T-cell (primary cell): Measurements from ENCODE around the gene FNIP2. TPM values are rescaled to one million over a fixed set of nuclear protein-coding genes. Genes with fewer than 3 reads are reported as not detected.
"Not testable (repeated sequence)": the region's sequence is repeated elsewhere in the genome, so short reads cannot be mapped to it uniquely, and the experiment has no call there.

Source experiments
- ATAC-seq, 4 experiments: fragments of 200-7000 bp in 3 of 4; fragments of 150-1000 bp in 1 of 4; cut with Tn5 transposase; replicated peaks in 1 of 4; 1 replicate in 3 of 4; 2 replicates in 1 of 4; pipeline ENCODE4 v1.10.0; 2021; ENCODE audit warnings: moderate library complexity in 3 of 4, mild to moderate bottlenecking in 2 of 4, moderate number of reproducible peaks in 1 of 4
- CTCF ChIA-PET, 2 donors: fragments of 300-600 bp; sonication (Branson Sonifier 250); formaldehyde crosslinking; loops; one replicate each; lab custom pipeline; 2022; ENCODE audit warnings: antibody characterized with exemption in 2 of 2; lab: Charles Lee
- POLR2A ChIA-PET, 2 donors: fragments of 300-600 bp; sonication (Branson Sonifier 250); formaldehyde crosslinking; loops; one replicate each; lab custom pipeline; 2022; ENCODE audit warnings: antibody characterized with exemption in 2 of 2; lab: Charles Lee
- DNase-seq, 35 experiments: peaks; one replicate each; pipeline versions ENCODE4 v3.0.0 to v3.0.0-alpha.2; 2013 to 2023
- H3K27ac ChIP-seq: one replicate; pipeline ENCODE4 v1.5.1; 2013; ENCODE audit warnings: low read length
- H3K27me3 ChIP-seq, 2 experiments: replicated peaks in 1 of 2; 1 replicate in 1 of 2; 2 replicates in 1 of 2; pipeline versions ENCODE4 v1.6.1 to v1.7.0; 2013; ENCODE audit warnings: low read length in 1 of 2, mixed read lengths in 1 of 2; ENCODE audit not compliant: control insufficient read depth in 2 of 2, insufficient read depth in 2 of 2; ENCODE audit errors: extremely low read depth in 1 of 2
- H3K36me3 ChIP-seq, 2 donors: 1 replicate in 1 of 2; 2 replicates in 1 of 2; pipeline versions ENCODE4 v1.6.1 to v1.7.0; 2013; ENCODE audit warnings: low read length in 1 of 2; ENCODE audit not compliant: control insufficient read depth in 2 of 2, insufficient read depth in 1 of 2; ENCODE audit errors: extremely low read depth in 1 of 2
- H3K4me1 ChIP-seq, 2 experiments: 1 replicate in 1 of 2; 2 replicates in 1 of 2; pipeline versions ENCODE4 v1.6.1 to v1.7.0; 2013; ENCODE audit warnings: low read length in 2 of 2, mixed read lengths in 1 of 2; ENCODE audit not compliant: insufficient read depth in 2 of 2, control insufficient read depth in 1 of 2; ENCODE audit errors: extremely low read depth in 1 of 2
- H3K4me3 ChIP-seq, 2 donors: 1 replicate in 1 of 2; 2 replicates in 1 of 2; pipeline versions ENCODE4 v1.5.1 to v1.7.0; 2013; ENCODE audit warnings: mild to moderate bottlenecking in 2 of 2, low read length in 1 of 2, moderate library complexity in 1 of 2; ENCODE audit not compliant: control insufficient read depth in 1 of 2; ENCODE audit errors: extremely low read depth in 1 of 2
- H3K9me3 ChIP-seq: 2 replicates; pipeline ENCODE4 v1.7.0; 2013
- H3K27ac Mint-ChIP-seq, 2 donors: one replicate each; pipeline ENCODE4 v1.8.0; 2020 to 2021; ENCODE audit warnings: mild to moderate bottlenecking in 2 of 2, mixed read lengths in 2 of 2
- H3K27me3 Mint-ChIP-seq, 2 donors: one replicate each; pipeline ENCODE4 v1.8.0; 2021 to 2022; ENCODE audit warnings: mixed read lengths in 2 of 2
- H3K36me3 Mint-ChIP-seq: one replicate; pipeline ENCODE4 v1.8.0; 2021; ENCODE audit warnings: mixed read lengths
- H3K4me1 Mint-ChIP-seq, 3 donors: one replicate each; pipeline ENCODE4 v1.8.0; 2020 to 2022; ENCODE audit warnings: mixed read lengths in 3 of 3, mild to moderate bottlenecking in 1 of 3
- H3K4me3 Mint-ChIP-seq, 3 donors: one replicate each; pipeline ENCODE4 v1.8.0; 2020 to 2022; ENCODE audit warnings: mild to moderate bottlenecking in 3 of 3, mixed read lengths in 3 of 3, moderate library complexity in 3 of 3
- H3K9me3 Mint-ChIP-seq, 3 donors: one replicate each; pipeline ENCODE4 v1.8.0; 2020 to 2022; ENCODE audit warnings: mixed read lengths in 3 of 3
- WGBS: methylation state at CpG from one replicate; pipeline ENCODE4 v1.1.5; 2013; ENCODE audit warnings: missing lambda C conversion rate; ENCODE audit not compliant: insufficient coverage; 5-methylcytosine and 5-hydroxymethylcytosine counted together
- total RNA-seq, 35 experiments: library from RNA in 6 of 35; stranded (reverse) in 6 of 35; fragments of 120-200 nt in 1 of 35; gene quantifications; one replicate each; pipeline versions ENCODE4 v1.2.1 to v1.2.4 and lab custom pipeline; 2013 to 2026

The FNIP2 gene
- total RNA-seq, 5 donors from 2014 or later (not counting 1 experiment from before 2014, with no cell fraction given), result 6.7 to 11.1 (median 10.7) TPM

- Histone ChIP-seq H3K36me3 (peaks cover 0 to 7% of the 10 kb centered on the region in 2 donors), H3K4me1 (peaks cover 0 to under 1% of the 10 kb centered on the region in 2 experiments), H3K27ac (no peak overlapping the region), H3K9me3 (no peaks in the 10 kb centered on the region), H3K4me3 (no peak overlapping the region), H3K27me3 (no peaks in the 10 kb centered on the region)
- H3K9me3 Mint-ChIP-seq, result peaks cover 2 to 7% (median 6%) of the 10 kb centered on the region in 3 donors
- no peak overlapping the region for H3K27ac Mint-ChIP-seq
- H3K4me3 Mint-ChIP-seq, result no peak overlapping the region
- no peaks in the 10 kb centered on the region for H3K27me3 Mint-ChIP-seq
- CTCF ChIA-PET, result interaction anchor here in 1 of 2 donors (0.5 kb wide), 1 partner anchor 74 kb away, joined by 3 read pairs; no protein-coding TSS in a partner anchor
- WGBS, result no CpG with 5 or more reads among the region's 1 CpG
- peaks cover under 1 to 5% (median 3%) of the 10 kb centered on the region in 3 donors for H3K4me1 Mint-ChIP-seq
- H3K36me3 Mint-ChIP-seq, result peaks cover 53% of the 10 kb centered on the region
- ATAC-seq (no peak), DNase-seq (no peak)
- POLR2A ChIA-PET, result no interaction called here
These were observed 106.6 kb downstream of the FNIP2 start for GRCh38 chr4:158875455-158875854.

GRCh38 chr4:158877069-158877468, 108.2 kb downstream of the FNIP2 start:
- CTCF ChIA-PET, result no interaction called here
- H3K27me3 ChIP-seq, result no peaks in the 10 kb centered on the region
- peaks cover 42% of the 10 kb centered on the region for H3K36me3 Mint-ChIP-seq
- peaks cover 2 to 7% (median 6%) of the 10 kb centered on the region in 3 donors for H3K9me3 Mint-ChIP-seq
- H3K36me3 ChIP-seq, result no peaks in the 10 kb centered on the region
- H3K4me3 ChIP-seq, result no peak overlapping the region
- ATAC-seq (no peak), DNase-seq (no peak)
- POLR2A ChIA-PET, result interaction anchor here in 1 of 2 donors (0.5 kb wide), 1 partner anchor 219 kb away, joined by 5 read pairs; no protein-coding TSS in a partner anchor
- no peaks in the 10 kb centered on the region for H3K27me3 Mint-ChIP-seq
- H3K4me1 Mint-ChIP-seq, result peaks cover 0 to 5% (median 3%) of the 10 kb centered on the region in 3 donors
- H3K9me3 ChIP-seq, result no peaks in the 10 kb centered on the region
- H3K4me3 Mint-ChIP-seq, result no peak overlapping the region
- 94% methylated on average over 4 of the region's 4 CpGs for WGBS
- H3K27ac ChIP-seq, result no peak overlapping the region
- H3K27ac Mint-ChIP-seq, result no peak overlapping the region
- no peaks in the 10 kb centered on the region for H3K4me1 ChIP-seq

- POLR2A ChIA-PET, CTCF ChIA-PET, ATAC-seq, H3K27ac Mint-ChIP-seq, H3K36me3 ChIP-seq, H3K4me3 ChIP-seq, H3K9me3 Mint-ChIP-seq, H3K27ac ChIP-seq, DNase-seq, H3K27me3 Mint-ChIP-seq, H3K4me1 ChIP-seq, H3K4me1 Mint-ChIP-seq, H3K9me3 ChIP-seq, H3K4me3 Mint-ChIP-seq, H3K27me3 ChIP-seq: not testable (repeated sequence)
- WGBS, result 100% methylated on average over 3 of the region's 30 CpGs
- H3K36me3 Mint-ChIP-seq, result peaks cover 33% of the 10 kb centered on the region
These were observed 113.3 kb downstream of the FNIP2 start for GRCh38 chr4:158882142-158882541.

- H3K4me1 ChIP-seq, result no peaks in the 10 kb centered on the region
- H3K36me3 ChIP-seq, result peaks cover 0 to 4% of the 10 kb centered on the region in 2 donors
- no peak overlapping the region for H3K27ac ChIP-seq
- 100% methylated on average over 2 of the region's 2 CpGs for WGBS
- Mint-ChIP-seq H3K4me3 (no peak overlapping the region), H3K4me1 (peaks cover 0 to 2% (median 0%) of the 10 kb centered on the region in 3 donors), H3K36me3 (peaks cover 24% of the 10 kb centered on the region), H3K27ac (no peak overlapping the region), H3K9me3 (peaks cover 0 to under 1% (median under 1%) of the 10 kb centered on the region in 3 donors), H3K27me3 (no peaks in the 10 kb centered on the region)
- no peaks in the 10 kb centered on the region for H3K27me3 ChIP-seq
- no peaks in the 10 kb centered on the region for H3K9me3 ChIP-seq
- no peak overlapping the region for H3K4me3 ChIP-seq
- POLR2A ChIA-PET, result no interaction called here
- CTCF ChIA-PET, result interaction anchor here in 1 of 2 donors (0.7 kb wide), 1 partner anchor 428 kb away, joined by 3 read pairs; no protein-coding TSS in a partner anchor
- no peak for DNase-seq
- no peak for ATAC-seq
These were observed 115.5 kb downstream of the FNIP2 start for GRCh38 chr4:158884280-158884679.

- ChIA-PET POLR2A (interaction anchor here in 1 of 2 donors (0.7 kb wide), 1 partner anchor 88 kb away, joined by 3 read pairs; no protein-coding TSS in a partner anchor), CTCF (no interaction called here)
- Histone ChIP-seq H3K9me3 (no peaks in the 10 kb centered on the region), H3K27me3 (no peaks in the 10 kb centered on the region), H3K4me3 (no peak overlapping the region), H3K4me1 (no peaks in the 10 kb centered on the region), H3K27ac (no peak overlapping the region), H3K36me3 (peaks cover 4% of the 10 kb centered on the region in 2 donors)
- WGBS, result 71% methylated on average over 1 of the region's 5 CpGs
- DNase-seq (no peak), ATAC-seq (no peak)
- H3K36me3 Mint-ChIP-seq, result peaks cover 14% of the 10 kb centered on the region
- H3K9me3 Mint-ChIP-seq, result no peaks in the 10 kb centered on the region
- H3K4me3 Mint-ChIP-seq, result no peak overlapping the region
- peaks cover 0 to 2% (median 0%) of the 10 kb centered on the region in 3 donors for H3K4me1 Mint-ChIP-seq
- H3K27me3 Mint-ChIP-seq, result no peaks in the 10 kb centered on the region
- no peak overlapping the region for H3K27ac Mint-ChIP-seq
These were observed 116.7 kb downstream of the FNIP2 start for GRCh38 chr4:158885564-158885963.

- Mint-ChIP-seq H3K27ac (no peak overlapping the region), H3K4me1 (peaks cover 0 to under 1% (median 0%) of the 10 kb centered on the region in 3 donors), H3K27me3 (no peaks in the 10 kb centered on the region), H3K4me3 (no peak overlapping the region), H3K36me3 (peaks cover 21% of the 10 kb centered on the region), H3K9me3 (no peaks in the 10 kb centered on the region)
- ChIA-PET POLR2A (interaction anchor here in 1 of 2 donors (0.6 kb wide), 1 partner anchor 382 kb away, joined by 3 read pairs; no protein-coding TSS in a partner anchor), CTCF (no interaction called here)
- no peak for DNase-seq
- ATAC-seq, result no peak
- Histone ChIP-seq H3K27me3 (no peaks in the 10 kb centered on the region), H3K4me1 (no peaks in the 10 kb centered on the region), H3K36me3 (peaks cover 4% of the 10 kb centered on the region in 2 donors), H3K27ac (no peak overlapping the region), H3K4me3 (no peak overlapping the region), H3K9me3 (no peaks in the 10 kb centered on the region)
- no CpG with 5 or more reads among the region's 3 CpGs for WGBS
These were observed 121.5 kb downstream of the FNIP2 start for GRCh38 chr4:158890294-158890693.
